GM12891 (cell line): ENCODE measurements around the gene CLRN2.

Experiments used
- PAX5 ChIP-seq: IDR thresholded peaks from 2 replicates; pipeline ENCODE4 v1.6.1; 2011; ENCODE audit warnings: low read length, moderate library complexity, mild to moderate bottlenecking; ENCODE audit not compliant: insufficient read depth, severe bottlenecking
- POLR2A ChIP-seq: IDR thresholded peaks from 2 replicates; pipeline ENCODE4 v1.6.1; 2011; ENCODE audit warnings: low read depth, low read length, control low read depth
- POLR2AphosphoS5 ChIP-seq: IDR thresholded peaks from 2 replicates; pipeline ENCODE4 v1.6.1; 2011; ENCODE audit warnings: low read depth, low read length, control low read depth
- TAF1 ChIP-seq: IDR thresholded peaks from 2 replicates; pipeline ENCODE4 v1.6.1; 2011; ENCODE audit warnings: low read depth, low read length, control low read depth

- no peak for TF ChIP-seq POLR2A
- TF ChIP-seq TAF1 = no peak
- no peak for TF ChIP-seq POLR2AphosphoS5
- no peak for TF ChIP-seq PAX5
These were observed 20.3 kb downstream of the CLRN2 start for GRCh38 chr4:17535242-17535641.
